Gastroesophageal sphincter (tissue), 4 donors: ENCODE data around the gene SEC22A. TPM values are rescaled to one million over a fixed set of nuclear protein-coding genes. Genes with fewer than 3 reads are reported as not detected.

Experiments used
- ATAC-seq: fragments of 150-250 bp; one replicate; pipeline ENCODE4 v1.9.1; 2016; ENCODE audit warnings: mild to moderate bottlenecking, moderate library complexity
- H3K27ac ChIP-seq, 4 donors: fragments of 200-600 bp; sonication (generic) in 3 of 4; 1 replicate in 3 of 4; 2 replicates in 1 of 4; pipeline ENCODE4 v1.5.1; 2016 to 2019
- H3K27me3 ChIP-seq: fragments of 200-600 bp; sonication (generic); one replicate; pipeline ENCODE4 v1.5.1; 2019
- H3K36me3 ChIP-seq, 2 donors: fragments of 200-600 bp; sonication (generic); one replicate each; pipeline ENCODE4 v1.5.1; 2019; ENCODE audit warnings: control low read depth in 1 of 2
- H3K4me1 ChIP-seq, 3 donors: fragments of 200-600 bp; sonication (generic); 1 replicate in 2 of 3; 2 replicates in 1 of 3; pipeline ENCODE4 v1.5.1; 2016 to 2019; ENCODE audit warnings: control low read depth in 2 of 3
- H3K4me3 ChIP-seq, 2 donors: fragments of 200-600 bp; sonication (generic); one replicate each; pipeline ENCODE4 v1.5.1; 2019; ENCODE audit warnings: mild to moderate bottlenecking in 1 of 2, moderate library complexity in 1 of 2
- H3K9me3 ChIP-seq, 3 donors: fragments of 200-600 bp; sonication (generic); one replicate each; pipeline ENCODE4 v1.5.1; 2017 to 2019; ENCODE audit warnings: control low read depth in 2 of 3
- EP300 ChIP-seq: sonication (generic); formaldehyde crosslinking; IDR thresholded peaks from one replicate; pipeline ENCODE4 v1.6.1; 2017; ENCODE audit warnings: antibody characterized with exemption, mild to moderate bottlenecking
- POLR2A ChIP-seq, 2 donors: fragments of 450-650 bp; IDR thresholded peaks; one replicate each; pipeline ENCODE4 v1.6.1; 2017; ENCODE audit warnings: antibody characterized with exemption in 2 of 2, mild to moderate bottlenecking in 2 of 2, moderate library complexity in 1 of 2
- POLR2AphosphoS5 ChIP-seq: sonication (generic); formaldehyde crosslinking; IDR thresholded peaks from one replicate; pipeline ENCODE4 v1.6.1; 2017; ENCODE audit warnings: antibody characterized with exemption
- WGBS, 2 donors: methylation state at CpG; one replicate each; pipeline ENCODE4 v1.1.5; 2018; ENCODE audit warnings: low coverage in 1 of 2; 5-methylcytosine and 5-hydroxymethylcytosine counted together
- total RNA-seq, 4 donors: library from RNA; depleted of rRNA; stranded (reverse); fragments of >200 nt; gene quantifications; one replicate each; pipeline ENCODE4 v1.1.0, GENCODE V29; 2016
- TF ChIP-seq, protein P1 (sequence below), 4 experiments: fragments of 200-600 bp in 2 of 4; fragments of 450-650 bp in 2 of 4; sonication (generic) in 1 of 4; IDR thresholded peaks; one replicate each; pipeline ENCODE4 v1.5.1; 2017 to 2019; ENCODE audit warnings: antibody characterized with exemption in 4 of 4, mild to moderate bottlenecking in 2 of 4, moderate library complexity in 2 of 4

Gene SEC22A
- total RNA-seq, 4 donors from 2014 or later, result 17.3 to 32.2 (median 23.9) TPM

DNA sequence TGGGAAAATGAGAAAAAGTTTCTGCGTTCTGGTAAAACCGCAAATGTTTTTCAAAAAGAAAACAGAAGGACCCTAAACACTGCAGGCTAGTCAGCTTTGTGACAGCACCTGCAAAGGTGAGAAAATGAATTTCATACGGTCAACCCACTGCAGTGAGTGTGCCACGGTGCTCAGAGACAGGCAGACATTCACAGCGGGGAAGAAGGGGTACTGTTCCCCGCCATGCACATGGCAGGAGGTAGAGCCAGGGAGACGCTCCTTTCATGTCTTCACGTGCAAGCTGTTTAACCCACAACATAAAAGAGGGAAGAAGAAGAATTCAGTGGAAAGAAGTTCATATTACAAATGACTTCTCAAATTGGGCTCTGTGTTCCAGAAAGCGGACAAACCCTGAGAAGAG lies 109.5 kb downstream of the SEC22A start:
- Histone ChIP-seq H3K36me3 (peaks cover 0 to 97% of the 10 kb centered on the region in 2 donors), H3K27ac (peak overlapping the region in 1 of 4 donors; percentile 59), H3K4me1 (peaks cover 0 to 35% (median 0%) of the 10 kb centered on the region in 3 donors), H3K9me3 (no peaks in the 10 kb centered on the region), H3K4me3 (no peak overlapping the region), H3K27me3 (no peaks in the 10 kb centered on the region)
- no peak for TF ChIP-seq POLR2A (IDR thresholded peaks at IDR 0.05)
- no peak for TF ChIP-seq POLR2AphosphoS5
- TF ChIP-seq, protein P1, sequence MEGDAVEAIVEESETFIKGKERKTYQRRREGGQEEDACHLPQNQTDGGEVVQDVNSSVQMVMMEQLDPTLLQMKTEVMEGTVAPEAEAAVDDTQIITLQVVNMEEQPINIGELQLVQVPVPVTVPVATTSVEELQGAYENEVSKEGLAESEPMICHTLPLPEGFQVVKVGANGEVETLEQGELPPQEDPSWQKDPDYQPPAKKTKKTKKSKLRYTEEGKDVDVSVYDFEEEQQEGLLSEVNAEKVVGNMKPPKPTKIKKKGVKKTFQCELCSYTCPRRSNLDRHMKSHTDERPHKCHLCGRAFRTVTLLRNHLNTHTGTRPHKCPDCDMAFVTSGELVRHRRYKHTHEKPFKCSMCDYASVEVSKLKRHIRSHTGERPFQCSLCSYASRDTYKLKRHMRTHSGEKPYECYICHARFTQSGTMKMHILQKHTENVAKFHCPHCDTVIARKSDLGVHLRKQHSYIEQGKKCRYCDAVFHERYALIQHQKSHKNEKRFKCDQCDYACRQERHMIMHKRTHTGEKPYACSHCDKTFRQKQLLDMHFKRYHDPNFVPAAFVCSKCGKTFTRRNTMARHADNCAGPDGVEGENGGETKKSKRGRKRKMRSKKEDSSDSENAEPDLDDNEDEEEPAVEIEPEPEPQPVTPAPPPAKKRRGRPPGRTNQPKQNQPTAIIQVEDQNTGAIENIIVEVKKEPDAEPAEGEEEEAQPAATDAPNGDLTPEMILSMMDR (IDR thresholded peaks at IDR 0.05), result no peak
- no peak for TF ChIP-seq EP300
- 71 to 72% methylated on average over 6 to 9 of the region's 9 CpGs for WGBS, 2 donors
- ATAC-seq, result no peak

DNA sequence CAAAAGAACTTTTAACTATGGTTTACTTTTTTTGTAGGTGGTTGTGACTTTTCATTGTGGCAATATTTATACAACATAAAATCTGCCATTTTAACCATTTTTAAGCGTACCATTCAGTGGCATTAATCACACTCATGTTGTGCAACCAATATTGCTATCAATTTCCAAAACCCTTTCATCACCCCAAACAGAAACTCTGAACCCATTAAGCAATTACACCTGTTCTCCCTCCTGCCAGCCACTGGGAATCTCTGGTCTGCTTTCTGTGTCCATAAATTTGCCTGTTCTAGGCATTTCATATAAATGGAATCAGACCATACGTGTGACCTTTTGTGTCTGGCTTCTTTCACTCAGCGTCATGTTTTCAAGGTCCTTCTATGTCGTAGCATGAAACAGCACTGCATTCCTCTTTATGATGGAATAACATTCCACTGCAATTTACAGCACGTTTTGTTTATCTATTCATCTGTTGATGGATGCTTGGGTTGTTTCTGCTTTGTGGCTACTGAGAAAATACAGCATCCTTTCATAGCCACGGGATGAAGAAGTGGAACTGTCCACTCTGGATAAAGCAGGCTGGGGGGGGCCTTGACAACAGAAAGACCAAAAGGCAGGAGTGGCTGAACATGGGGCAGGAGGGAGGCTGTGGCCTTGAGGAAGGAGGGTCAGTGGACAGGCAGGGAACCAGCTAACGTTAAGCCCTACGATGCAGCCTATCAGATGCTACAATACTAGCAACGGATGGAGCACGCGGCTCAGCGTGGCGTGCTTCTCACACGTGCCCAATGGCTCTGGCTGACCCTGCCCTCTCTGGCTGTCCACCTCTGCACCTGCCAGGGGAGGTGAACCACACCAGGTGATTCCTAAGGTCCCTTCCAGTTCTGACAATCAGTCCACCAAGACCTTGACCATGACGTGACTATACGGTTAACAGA lies 110.9 kb downstream of the SEC22A start:
- Histone ChIP-seq H3K4me3 (no peak overlapping the region), H3K36me3 (peaks cover 0 to 98% of the 10 kb centered on the region in 2 donors), H3K9me3 (no peaks in the 10 kb centered on the region), H3K4me1 (peaks cover 0 to 35% (median 0%) of the 10 kb centered on the region in 3 donors), H3K27me3 (no peaks in the 10 kb centered on the region), H3K27ac (peak overlapping the region in 3 of 4 donors; percentile 54 to 70 (median 59))
- 56 to 65% methylated on average over 7 to 11 of the region's 16 CpGs for WGBS, 2 donors
- TF ChIP-seq POLR2AphosphoS5, result peak; percentile 74
- no peak for TF ChIP-seq EP300
- peak; percentile 36 for ATAC-seq

DNA sequence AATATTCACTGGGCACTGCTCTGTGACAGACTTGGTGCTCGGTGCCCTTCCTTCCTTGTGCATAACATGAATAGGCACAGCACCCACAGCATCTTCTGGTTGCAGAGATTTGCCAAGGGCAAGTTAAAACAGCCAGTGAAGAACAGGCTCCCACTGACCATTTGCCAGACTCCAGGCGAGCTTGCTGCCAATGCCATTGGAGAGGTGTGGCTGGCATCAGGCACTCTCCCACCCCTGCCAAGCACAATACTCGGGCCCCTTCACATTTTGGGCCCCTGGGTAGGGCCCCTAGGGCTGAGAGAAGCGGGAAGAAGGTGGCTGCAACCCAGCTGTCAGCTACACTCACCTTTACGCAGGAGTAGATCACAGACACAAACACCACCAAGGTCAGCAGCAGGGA lies 112.1 kb downstream of the SEC22A start:
- no peak for ATAC-seq
- H3K9me3 ChIP-seq, result no peaks in the 10 kb centered on the region
- H3K4me3 ChIP-seq, result no peak overlapping the region
- H3K36me3 ChIP-seq, result peaks cover 0 to 98% of the 10 kb centered on the region in 2 donors
- peak overlapping the region in 3 of 4 donors; percentile 54 to 70 (median 59) for H3K27ac ChIP-seq
- 50% methylated on average over 2 of the region's 5 CpGs; no CpG with 5 or more reads in 1 of the 2 donors for WGBS, 2 donors
- H3K4me1 ChIP-seq, result peaks cover 0 to 35% (median 0%) of the 10 kb centered on the region in 3 donors
- no peaks in the 10 kb centered on the region for H3K27me3 ChIP-seq
- TF ChIP-seq POLR2AphosphoS5 (no peak), POLR2A (IDR thresholded peaks at IDR 0.05) (no peak), EP300 (no peak)
- TF ChIP-seq, protein P1 (IDR thresholded peaks at IDR 0.05), result no peak

DNA sequence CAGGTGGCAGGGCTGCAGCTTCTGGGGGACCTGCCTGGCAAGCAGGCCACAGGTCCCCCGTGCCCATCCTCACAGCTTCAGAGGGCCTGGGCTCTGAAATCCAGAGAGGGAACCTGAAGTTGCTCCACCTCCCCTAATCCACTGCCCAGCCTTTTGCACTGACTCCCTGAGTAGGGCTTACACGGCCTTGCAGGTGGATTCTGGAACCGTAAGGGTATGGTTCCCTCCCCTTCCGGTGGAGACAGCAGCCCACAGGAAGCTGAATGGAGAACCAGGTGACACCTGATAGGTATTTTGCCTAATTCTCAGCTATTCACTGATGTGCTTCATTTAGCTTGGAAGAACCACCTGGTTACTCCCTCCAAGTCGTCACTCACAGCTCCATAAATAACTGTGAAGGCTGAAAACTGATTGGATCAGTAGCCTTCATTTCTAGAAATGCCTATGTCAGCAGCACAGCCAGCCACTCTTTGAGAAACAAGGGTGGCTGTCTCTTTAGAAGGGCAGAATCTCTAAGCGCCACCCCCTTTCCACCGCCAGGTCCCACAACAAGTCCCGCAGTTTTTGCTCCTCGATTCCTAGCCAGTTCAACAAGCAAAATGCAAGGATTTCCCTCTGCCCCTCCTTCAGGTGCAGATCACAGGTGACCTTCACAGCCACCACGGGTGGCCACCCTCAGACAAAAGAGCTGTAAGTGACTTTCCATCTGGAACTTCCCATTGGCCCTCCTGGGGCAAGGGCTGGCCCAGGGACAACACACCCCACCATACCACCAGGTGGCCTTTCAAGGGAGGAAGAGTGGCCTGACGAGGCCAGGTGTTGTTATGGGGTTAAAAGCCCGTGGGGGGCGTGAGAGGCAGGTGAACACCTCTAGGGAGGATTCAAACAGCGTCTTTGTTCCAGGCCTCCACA lies 112.9 kb downstream of the SEC22A start:
- no peak for ATAC-seq
- no peaks in the 10 kb centered on the region for H3K9me3 ChIP-seq
- no peak for TF ChIP-seq POLR2A (IDR thresholded peaks at IDR 0.05)
- TF ChIP-seq, protein P1 (IDR thresholded peaks at IDR 0.05), result no peak
- TF ChIP-seq EP300, result no peak
- TF ChIP-seq POLR2AphosphoS5, result no peak
- peaks cover 0 to 35% (median 0%) of the 10 kb centered on the region in 3 donors for H3K4me1 ChIP-seq
- peaks cover 0 to 98% of the 10 kb centered on the region in 2 donors for H3K36me3 ChIP-seq
- peak overlapping the region in 3 of 4 donors; percentile 37 to 59 (median 54) for H3K27ac ChIP-seq
- no peaks in the 10 kb centered on the region for H3K27me3 ChIP-seq
- WGBS, 2 donors, result 45 to 55% methylated on average over 2 to 12 of the region's 14 CpGs
- H3K4me3 ChIP-seq, result no peak overlapping the region

DNA sequence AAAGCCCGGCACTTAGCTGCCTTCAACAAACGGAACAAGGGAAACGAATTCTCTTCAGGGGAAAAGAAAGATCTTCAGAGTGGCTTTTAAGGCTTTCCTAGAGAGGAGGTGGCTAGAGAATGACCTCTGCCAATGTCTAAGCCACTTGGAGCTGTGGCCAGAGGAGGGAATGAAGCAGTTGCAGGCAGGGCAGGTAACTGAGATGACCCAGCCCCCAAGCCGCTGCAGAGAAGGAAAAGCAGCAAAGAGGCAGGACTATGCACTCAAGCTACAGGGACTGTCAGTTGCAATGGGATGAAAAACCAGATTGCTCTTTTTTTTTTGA lies 113.5 kb downstream of the SEC22A start:
- H3K4me1 ChIP-seq, result peaks cover 0 to 38% (median 0%) of the 10 kb centered on the region in 3 donors
- H3K36me3 ChIP-seq, result peaks cover 0 to 98% of the 10 kb centered on the region in 2 donors
- H3K27me3 ChIP-seq, result no peaks in the 10 kb centered on the region
- WGBS, 2 donors, result 49% methylated on average over 4 of the region's 4 CpGs
- TF ChIP-seq POLR2AphosphoS5 (no peak), POLR2A (IDR thresholded peaks at IDR 0.05) (no peak), EP300 (no peak)
- TF ChIP-seq, protein P1 (IDR thresholded peaks at IDR 0.05), result no peak
- H3K27ac ChIP-seq, result peak overlapping the region in 2 of 4 donors; percentile 54 to 59
- no peak overlapping the region for H3K4me3 ChIP-seq
- no peaks in the 10 kb centered on the region for H3K9me3 ChIP-seq
- no peak for ATAC-seq
